SK-N-SH (cell line): ENCODE results near the gene SEC23IP. TPM values are rescaled to one million over a fixed set of nuclear protein-coding genes. Genes with fewer than 3 reads are reported as not detected.
"Not testable (repeated sequence)": the region's sequence is repeated elsewhere in the genome, so short reads cannot be mapped to it uniquely, and the experiment has no call there.

ENCODE experiments used
- CTCF ChIA-PET: fragments of 300-600, 350-600 bp; formaldehyde crosslinking; extraction: SDS; loops from one replicate; lab custom pipeline; 2021; lab: Yijun Ruan, JAX
- POLR2A ChIA-PET: fragments of 350-600 bp; sonication (Branson Sonifier 250); formaldehyde crosslinking; extraction: SDS; loops from one replicate; lab custom pipeline; 2020; ENCODE audit warnings: antibody characterized with exemption, inconsistent platforms; lab: Yijun Ruan, JAX
- DNase-seq: peaks from one replicate; pipeline ENCODE4 v3.0.0; 2012
- H2AFZ ChIP-seq: fragments of 200-600 bp; sonication (generic); 2 replicates; pipeline ENCODE4 v1.8.1; 2016; ENCODE audit warnings: antibody characterized with exemption, mild to moderate bottlenecking, low read depth
- H3F3A ChIP-seq: fragments of 200-600 bp; sonication (generic); replicated peaks from 2 replicates; pipeline ENCODE3; 2016; ENCODE audit warnings: antibody characterized with exemption, mild to moderate bottlenecking; ENCODE audit not compliant: insufficient read depth
- H3K27ac ChIP-seq, 2 experiments: fragments of 200-500 bp in 1 of 2; fragments of 200-600 bp in 1 of 2; sonication (Bioruptor generic) in 1 of 2; sonication (generic), shearing (Covaris generic) in 1 of 2; 2 replicates each; pipeline versions ENCODE4 v1.5.1 to v1.6.1; 2014 to 2016; ENCODE audit warnings: low read depth in 2 of 2, inconsistent platforms in 1 of 2, low read length in 1 of 2, mild to moderate bottlenecking in 1 of 2, mixed read lengths in 1 of 2
- H3K27me3 ChIP-seq: fragments of 200-600 bp; sonication (generic), shearing (Covaris generic); 2 replicates; pipeline ENCODE4 v1.6.1; 2016; ENCODE audit warnings: mixed run types; ENCODE audit not compliant: insufficient read depth
- H3K36me3 ChIP-seq, 2 experiments: fragments of 200-500 bp in 1 of 2; fragments of 200-600 bp in 1 of 2; sonication (Bioruptor generic) in 1 of 2; sonication (generic) in 1 of 2; replicated peaks in 1 of 2; 2 replicates each; pipeline versions ENCODE3 to v1.5.1; 2014 to 2016; ENCODE audit warnings: low read length in 1 of 2, mild to moderate bottlenecking in 1 of 2; ENCODE audit not compliant: insufficient read depth in 2 of 2, control insufficient read depth in 1 of 2
- H3K4me1 ChIP-seq, 2 experiments: fragments of 200-500 bp in 1 of 2; fragments of 200-600 bp in 1 of 2; sonication (Bioruptor generic) in 1 of 2; sonication (generic), shearing (Covaris generic) in 1 of 2; 2 replicates each; pipeline versions ENCODE4 v1.5.1 to v1.6.1; 2014 to 2016; ENCODE audit warnings: low read depth in 1 of 2, low read length in 1 of 2, mixed run types in 1 of 2; ENCODE audit not compliant: insufficient read depth in 2 of 2, control insufficient read depth in 1 of 2
- H3K4me2 ChIP-seq: fragments of 200-600 bp; sonication (generic), shearing (Covaris generic); 2 replicates; pipeline ENCODE4 v1.6.1; 2017; ENCODE audit warnings: mixed run types
- H3K4me3 ChIP-seq, 2 experiments: fragments of 200-500 bp in 1 of 2; fragments of 200-600 bp in 1 of 2; sonication (Bioruptor generic) in 1 of 2; sonication (generic), shearing (Covaris generic) in 1 of 2; 2 replicates each; pipeline versions ENCODE4 v1.5.1 to v1.8.1; 2014 to 2016; ENCODE audit warnings: low read depth in 2 of 2, inconsistent platforms in 1 of 2, low read length in 1 of 2, mild to moderate bottlenecking in 1 of 2, mixed read lengths in 1 of 2, moderate library complexity in 1 of 2
- H3K79me2 ChIP-seq: fragments of 200-600 bp; sonication (generic); 2 replicates; pipeline ENCODE4 v1.8.1; 2017; ENCODE audit warnings: mild to moderate bottlenecking; ENCODE audit not compliant: insufficient read depth
- H3K9ac ChIP-seq: fragments of 200-600 bp; sonication (generic); 2 replicates; pipeline ENCODE4 v1.6.1; 2017; ENCODE audit warnings: mixed run types
- H3K9me2 ChIP-seq: fragments of 200-600 bp; sonication (generic); 2 replicates; pipeline ENCODE4 v1.6.1; 2017; ENCODE audit warnings: mixed run types
- H3K9me3 ChIP-seq: fragments of 200-600 bp; sonication (generic); 2 replicates; pipeline ENCODE4 v1.6.1; 2017; ENCODE audit warnings: mixed run types, mild to moderate bottlenecking, moderate library complexity
- H4K20me1 ChIP-seq: fragments of 200-600 bp; sonication (generic); 2 replicates; pipeline ENCODE4 v1.6.1; 2017; ENCODE audit warnings: mild to moderate bottlenecking, mixed run types; ENCODE audit not compliant: insufficient read depth
- CHD2 ChIP-seq: fragments of 150-350 bp; IDR thresholded peaks from 2 replicates; pipeline ENCODE4 v1.6.1; 2018; ENCODE audit warnings: low read length; ENCODE audit not compliant: partially characterized antibody
- EP300 ChIP-seq, 2 experiments: IDR thresholded peaks; 2 replicates each; pipeline versions ENCODE4 v1.4.0 to v1.6.1; 2012; ENCODE audit warnings: borderline replicate concordance in 1 of 2, low read depth in 1 of 2, low read length in 1 of 2
- FOSL2 ChIP-seq: IDR thresholded peaks from 2 replicates; pipeline ENCODE4 v1.4.0; 2012; ENCODE audit warnings: low read depth, mild to moderate bottlenecking, moderate library complexity, borderline replicate concordance
- FOXJ3 ChIP-seq: sonication (generic); formaldehyde crosslinking; IDR thresholded peaks from 2 replicates; pipeline ENCODE4 v1.5.1; 2020; ENCODE audit warnings: mild to moderate bottlenecking, missing genetic modification reagents
- FOXM1 ChIP-seq: IDR thresholded peaks from 2 replicates; pipeline ENCODE4 v1.4.0; 2012; ENCODE audit warnings: low read depth, mild to moderate bottlenecking
- JUND ChIP-seq: IDR thresholded peaks from 2 replicates; pipeline ENCODE4 v1.4.0; 2012
- MEF2A ChIP-seq: IDR thresholded peaks from 2 replicates; pipeline ENCODE4 v1.4.0; 2012; ENCODE audit warnings: low read depth, borderline replicate concordance
- MXI1 ChIP-seq: IDR thresholded peaks from 2 replicates; pipeline ENCODE4 v1.6.1; 2012; ENCODE audit warnings: mild to moderate bottlenecking, low read depth, low read length, improper control_type of control experiment
- RCOR1 ChIP-seq: fragments of 150-350 bp; IDR thresholded peaks from 2 replicates; pipeline ENCODE4 v1.6.1; 2017; ENCODE audit warnings: antibody characterized with exemption, low read length
- RFX5 ChIP-seq: IDR thresholded peaks from 2 replicates; pipeline ENCODE4 v1.6.1; 2012; ENCODE audit warnings: mild to moderate bottlenecking, improper control_type of control experiment, low read length
- RXRA ChIP-seq: IDR thresholded peaks from 2 replicates; pipeline ENCODE4 v1.4.0; 2012; ENCODE audit warnings: low read depth, mild to moderate bottlenecking, borderline replicate concordance
- SIN3A ChIP-seq: IDR thresholded peaks from 2 replicates; pipeline ENCODE4 v1.6.1; 2012; ENCODE audit warnings: low read depth, mild to moderate bottlenecking, low read length, moderate library complexity, borderline replicate concordance
- SMC3 ChIP-seq: IDR thresholded peaks from 2 replicates; pipeline ENCODE4 v1.6.1; 2012; ENCODE audit warnings: low read depth, low read length, improper control_type of control experiment
- TAF1 ChIP-seq: IDR thresholded peaks from 2 replicates; pipeline ENCODE4 v1.6.1; 2012; ENCODE audit warnings: low read depth, mild to moderate bottlenecking, low read length, moderate library complexity, borderline replicate concordance
- TCF12 ChIP-seq: IDR thresholded peaks from 2 replicates; pipeline ENCODE4 v1.4.0; 2012
- WGBS: methylation state at CpG from one replicate; pipeline ENCODE4 v1.1.6; 2017; ENCODE audit warnings: low lambda C conversion rate; 5-methylcytosine and 5-hydroxymethylcytosine counted together
- polyA plus RNA-seq, 3 experiments: library from polyadenylated mRNA; depleted of rRNA; stranded (reverse); fragments of >200 nt; gene quantifications; 2 replicates each; pipeline ENCODE4 v1.2.3, GENCODE V29; 2012
- TF ChIP-seq, protein P1 (sequence below): IDR thresholded peaks from 2 replicates; pipeline ENCODE4 v1.4.0; 2012; ENCODE audit warnings: low read depth, borderline replicate concordance
- TF ChIP-seq, protein P2 (sequence below): IDR thresholded peaks from 2 replicates; pipeline ENCODE4 v1.4.0; 2012; ENCODE audit warnings: low read depth, borderline replicate concordance
- TF ChIP-seq, protein P3 (sequence below): IDR thresholded peaks from 2 replicates; pipeline ENCODE4 v1.6.1; 2012; ENCODE audit warnings: mild to moderate bottlenecking, low read depth, low read length, moderate library complexity
- TF ChIP-seq, protein P4 (sequence below): IDR thresholded peaks from 2 replicates; pipeline ENCODE4; 2012
- TF ChIP-seq, protein P5 (sequence below): fragments of 150-350 bp; IDR thresholded peaks from 2 replicates; pipeline ENCODE4 v1.6.1; 2017; ENCODE audit warnings: antibody characterized with exemption, low read length, low read depth, borderline replicate concordance

The SEC23IP gene
- polyA plus RNA-seq, 1 of the 3 experiments (the other 2 are of a cell fraction), result 23.8 TPM

DNA sequence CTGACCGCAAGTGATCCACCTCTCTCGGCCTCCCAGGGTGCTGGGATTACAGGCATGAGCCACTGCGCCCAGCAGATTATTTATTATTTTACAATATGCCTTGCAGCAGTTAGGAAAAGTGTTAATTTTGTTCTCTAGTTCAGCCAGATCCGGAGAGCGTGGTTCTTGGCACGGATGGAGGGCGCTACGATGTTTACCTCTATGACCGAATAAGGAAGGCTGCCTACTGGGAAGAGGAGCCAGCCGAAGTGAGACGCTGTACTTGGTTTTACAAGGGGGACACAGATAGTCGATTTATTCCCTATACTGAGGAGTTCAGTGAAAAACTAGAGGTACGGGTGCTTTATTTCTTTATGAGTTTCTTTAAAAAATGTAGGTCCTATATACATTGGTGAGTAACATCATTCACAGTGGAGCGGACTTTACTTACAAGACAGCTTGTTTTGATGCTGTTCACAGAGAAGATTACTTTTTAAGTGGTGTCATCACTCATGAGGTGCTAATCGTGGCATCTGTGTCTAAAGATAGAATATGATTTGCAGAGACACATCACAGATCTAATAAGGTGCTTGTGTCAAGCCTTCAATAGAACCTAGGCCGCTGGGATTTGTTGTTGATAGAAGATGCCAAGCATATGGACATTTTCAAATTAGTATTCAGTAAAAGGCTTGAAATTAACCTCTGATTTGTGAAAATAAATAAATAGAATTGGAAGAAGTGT lies 11.6 kb downstream of the SEC23IP start:
- peaks cover 54 to 61% of the 10 kb centered on the region in 2 experiments for H3K36me3 ChIP-seq
- CTCF ChIA-PET, result no interaction called here
- WGBS, result 89% methylated on average over 16 of the region's 16 CpGs

DNA sequence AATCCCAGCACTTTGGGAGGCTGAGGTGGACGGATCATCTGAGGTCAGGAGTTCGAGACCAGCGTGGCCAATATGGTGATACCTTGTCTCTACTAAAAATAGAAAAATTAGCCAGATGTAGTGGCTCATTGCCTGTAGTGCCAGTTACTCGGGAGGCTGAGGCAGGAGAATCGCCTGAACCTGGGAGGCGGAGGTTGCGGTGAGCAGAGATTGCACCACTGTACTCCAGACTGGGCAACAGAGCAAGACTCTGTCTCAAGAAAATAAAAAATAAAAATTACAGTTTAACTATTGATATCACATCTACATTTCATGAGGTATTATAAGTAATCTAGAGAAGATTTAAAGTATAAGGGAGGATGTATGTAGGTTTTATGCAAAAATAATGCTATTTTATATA lies 15.2 kb downstream of the SEC23IP start:
- peaks cover 61 to 75% of the 10 kb centered on the region in 2 experiments for H3K36me3 ChIP-seq
- CTCF ChIA-PET, POLR2A ChIA-PET, H3K4me2 ChIP-seq, H3K9me2 ChIP-seq, H3K9ac ChIP-seq, H2AFZ ChIP-seq, DNase-seq, H3K27ac ChIP-seq, H3K4me3 ChIP-seq, H3K9me3 ChIP-seq, H3F3A ChIP-seq, H4K20me1 ChIP-seq, H3K4me1 ChIP-seq, H3K27me3 ChIP-seq: not testable (repeated sequence)
- 100% methylated on average over 7 of the region's 7 CpGs for WGBS
- H3K79me2 ChIP-seq, result peaks cover 27% of the 10 kb centered on the region; the same call in 1 of the 2 replicates

More for the DNA sequence above, 11.6 kb downstream of the SEC23IP start:
- H3K4me3 ChIP-seq, result no peak overlapping the region
- no peaks in the 10 kb centered on the region for H3K9me3 ChIP-seq
- no peak overlapping the region for H2AFZ ChIP-seq
- H3K9me2 ChIP-seq, result no peaks in the 10 kb centered on the region
- peaks cover 63% of the 10 kb centered on the region for H3K79me2 ChIP-seq
- TF ChIP-seq JUND (no peak), MEF2A (no peak), MXI1 (no peak), SMC3 (no peak), TAF1 (no peak), FOSL2 (no peak), TCF12 (no peak), FOXJ3 (CRISPR knock-in tag) (no peak), CHD2 (no peak), RXRA (no peak), FOXM1 (no peak), SIN3A (no peak), RCOR1 (no peak), RFX5 (no peak), EP300 (IDR thresholded peaks at IDR 0.05; ENCODE audit: borderline replicate concordance in 1 of 2, low read depth in 1 of 2, low read length in 1 of 2) (no peak)
- TF ChIP-seq, protein P1, sequence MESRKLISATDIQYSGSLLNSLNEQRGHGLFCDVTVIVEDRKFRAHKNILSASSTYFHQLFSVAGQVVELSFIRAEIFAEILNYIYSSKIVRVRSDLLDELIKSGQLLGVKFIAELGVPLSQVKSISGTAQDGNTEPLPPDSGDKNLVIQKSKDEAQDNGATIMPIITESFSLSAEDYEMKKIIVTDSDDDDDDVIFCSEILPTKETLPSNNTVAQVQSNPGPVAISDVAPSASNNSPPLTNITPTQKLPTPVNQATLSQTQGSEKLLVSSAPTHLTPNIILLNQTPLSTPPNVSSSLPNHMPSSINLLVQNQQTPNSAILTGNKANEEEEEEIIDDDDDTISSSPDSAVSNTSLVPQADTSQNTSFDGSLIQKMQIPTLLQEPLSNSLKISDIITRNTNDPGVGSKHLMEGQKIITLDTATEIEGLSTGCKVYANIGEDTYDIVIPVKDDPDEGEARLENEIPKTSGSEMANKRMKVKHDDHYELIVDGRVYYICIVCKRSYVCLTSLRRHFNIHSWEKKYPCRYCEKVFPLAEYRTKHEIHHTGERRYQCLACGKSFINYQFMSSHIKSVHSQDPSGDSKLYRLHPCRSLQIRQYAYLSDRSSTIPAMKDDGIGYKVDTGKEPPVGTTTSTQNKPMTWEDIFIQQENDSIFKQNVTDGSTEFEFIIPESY, result no peak
- TF ChIP-seq, protein P2, sequence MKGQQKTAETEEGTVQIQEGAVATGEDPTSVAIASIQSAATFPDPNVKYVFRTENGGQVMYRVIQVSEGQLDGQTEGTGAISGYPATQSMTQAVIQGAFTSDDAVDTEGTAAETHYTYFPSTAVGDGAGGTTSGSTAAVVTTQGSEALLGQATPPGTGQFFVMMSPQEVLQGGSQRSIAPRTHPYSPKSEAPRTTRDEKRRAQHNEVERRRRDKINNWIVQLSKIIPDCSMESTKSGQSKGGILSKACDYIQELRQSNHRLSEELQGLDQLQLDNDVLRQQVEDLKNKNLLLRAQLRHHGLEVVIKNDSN, result no peak
- TF ChIP-seq, protein P3, sequence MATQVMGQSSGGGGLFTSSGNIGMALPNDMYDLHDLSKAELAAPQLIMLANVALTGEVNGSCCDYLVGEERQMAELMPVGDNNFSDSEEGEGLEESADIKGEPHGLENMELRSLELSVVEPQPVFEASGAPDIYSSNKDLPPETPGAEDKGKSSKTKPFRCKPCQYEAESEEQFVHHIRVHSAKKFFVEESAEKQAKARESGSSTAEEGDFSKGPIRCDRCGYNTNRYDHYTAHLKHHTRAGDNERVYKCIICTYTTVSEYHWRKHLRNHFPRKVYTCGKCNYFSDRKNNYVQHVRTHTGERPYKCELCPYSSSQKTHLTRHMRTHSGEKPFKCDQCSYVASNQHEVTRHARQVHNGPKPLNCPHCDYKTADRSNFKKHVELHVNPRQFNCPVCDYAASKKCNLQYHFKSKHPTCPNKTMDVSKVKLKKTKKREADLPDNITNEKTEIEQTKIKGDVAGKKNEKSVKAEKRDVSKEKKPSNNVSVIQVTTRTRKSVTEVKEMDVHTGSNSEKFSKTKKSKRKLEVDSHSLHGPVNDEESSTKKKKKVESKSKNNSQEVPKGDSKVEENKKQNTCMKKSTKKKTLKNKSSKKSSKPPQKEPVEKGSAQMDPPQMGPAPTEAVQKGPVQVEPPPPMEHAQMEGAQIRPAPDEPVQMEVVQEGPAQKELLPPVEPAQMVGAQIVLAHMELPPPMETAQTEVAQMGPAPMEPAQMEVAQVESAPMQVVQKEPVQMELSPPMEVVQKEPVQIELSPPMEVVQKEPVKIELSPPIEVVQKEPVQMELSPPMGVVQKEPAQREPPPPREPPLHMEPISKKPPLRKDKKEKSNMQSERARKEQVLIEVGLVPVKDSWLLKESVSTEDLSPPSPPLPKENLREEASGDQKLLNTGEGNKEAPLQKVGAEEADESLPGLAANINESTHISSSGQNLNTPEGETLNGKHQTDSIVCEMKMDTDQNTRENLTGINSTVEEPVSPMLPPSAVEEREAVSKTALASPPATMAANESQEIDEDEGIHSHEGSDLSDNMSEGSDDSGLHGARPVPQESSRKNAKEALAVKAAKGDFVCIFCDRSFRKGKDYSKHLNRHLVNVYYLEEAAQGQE, result no peak
- TF ChIP-seq, protein P4, sequence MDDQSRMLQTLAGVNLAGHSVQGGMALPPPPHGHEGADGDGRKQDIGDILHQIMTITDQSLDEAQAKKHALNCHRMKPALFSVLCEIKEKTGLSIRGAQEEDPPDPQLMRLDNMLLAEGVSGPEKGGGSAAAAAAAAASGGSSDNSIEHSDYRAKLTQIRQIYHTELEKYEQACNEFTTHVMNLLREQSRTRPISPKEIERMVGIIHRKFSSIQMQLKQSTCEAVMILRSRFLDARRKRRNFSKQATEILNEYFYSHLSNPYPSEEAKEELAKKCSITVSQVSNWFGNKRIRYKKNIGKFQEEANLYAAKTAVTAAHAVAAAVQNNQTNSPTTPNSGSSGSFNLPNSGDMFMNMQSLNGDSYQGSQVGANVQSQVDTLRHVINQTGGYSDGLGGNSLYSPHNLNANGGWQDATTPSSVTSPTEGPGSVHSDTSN, result no peak
- TF ChIP-seq, protein P5, sequence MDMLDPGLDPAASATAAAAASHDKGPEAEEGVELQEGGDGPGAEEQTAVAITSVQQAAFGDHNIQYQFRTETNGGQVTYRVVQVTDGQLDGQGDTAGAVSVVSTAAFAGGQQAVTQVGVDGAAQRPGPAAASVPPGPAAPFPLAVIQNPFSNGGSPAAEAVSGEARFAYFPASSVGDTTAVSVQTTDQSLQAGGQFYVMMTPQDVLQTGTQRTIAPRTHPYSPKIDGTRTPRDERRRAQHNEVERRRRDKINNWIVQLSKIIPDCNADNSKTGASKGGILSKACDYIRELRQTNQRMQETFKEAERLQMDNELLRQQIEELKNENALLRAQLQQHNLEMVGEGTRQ, result no peak
- H3F3A ChIP-seq, result no peaks in the 10 kb centered on the region
- H3K27me3 ChIP-seq, result no peaks in the 10 kb centered on the region
- peaks cover 29% of the 10 kb centered on the region; the same call in 1 of the 2 replicates for H4K20me1 ChIP-seq
- no peak overlapping the region for H3K9ac ChIP-seq
- H3K4me2 ChIP-seq, result no peak overlapping the region
- no peak overlapping the region for H3K27ac ChIP-seq
- POLR2A ChIA-PET, result no interaction called here
- no peaks in the 10 kb centered on the region; a peak in 1 of 4 replicates for H3K4me1 ChIP-seq
- DNase-seq, result no peak
